Trophoblast cell (in vitro differentiated cells and primary cell): ENCODE data around the gene TECTA.

Experiments
- DNase-seq, 2 donors: peaks; one replicate each; pipeline ENCODE4 v3.0.0-alpha.2; 2016
- H2AFZ ChIP-seq: 2 replicates; pipeline ENCODE4 v1.6.1; 2013; ENCODE audit warnings: low read length, moderate library complexity, mild to moderate bottlenecking; ENCODE audit not compliant: insufficient read depth, poor library complexity
- H2AK5ac ChIP-seq: 2 replicates; pipeline ENCODE4 v1.6.1; 2013; ENCODE audit warnings: mild to moderate bottlenecking, low read length
- H2BK120ac ChIP-seq: 2 replicates; pipeline ENCODE4 v1.6.1; 2013; ENCODE audit warnings: low read length, mild to moderate bottlenecking, moderate library complexity; ENCODE audit not compliant: insufficient read depth, poor library complexity
- H2BK12ac ChIP-seq: 2 replicates; pipeline ENCODE4 v1.6.1; 2013; ENCODE audit warnings: mild to moderate bottlenecking, low read length, moderate library complexity
- H2BK5ac ChIP-seq: 2 replicates; pipeline ENCODE4 v1.6.1; 2013; ENCODE audit warnings: low read length, low read depth, moderate library complexity, mild to moderate bottlenecking; ENCODE audit not compliant: poor library complexity
- H3K14ac ChIP-seq: 2 replicates; pipeline ENCODE4 v1.6.1; 2013; ENCODE audit warnings: mild to moderate bottlenecking, low read length
- H3K18ac ChIP-seq: 2 replicates; pipeline ENCODE4 v1.6.1; 2013; ENCODE audit warnings: mild to moderate bottlenecking, low read length
- H3K23ac ChIP-seq: 2 replicates; pipeline ENCODE4 v1.6.1; 2013; ENCODE audit warnings: low read length
- H3K27ac ChIP-seq: 2 replicates; pipeline ENCODE4 v1.5.1; 2013; ENCODE audit warnings: low read depth, mild to moderate bottlenecking, inconsistent platforms, low read length, moderate library complexity
- H3K27me3 ChIP-seq: 2 replicates; pipeline ENCODE4 v1.6.1; 2013; ENCODE audit warnings: inconsistent platforms, mild to moderate bottlenecking, low read length, moderate library complexity; ENCODE audit not compliant: insufficient read depth
- H3K36me3 ChIP-seq, 2 experiments: 1 replicate in 1 of 2; 2 replicates in 1 of 2; pipeline ENCODE4 v1.6.1; 2013; ENCODE audit warnings: low read length in 2 of 2, mild to moderate bottlenecking in 2 of 2, moderate library complexity in 1 of 2; ENCODE audit not compliant: insufficient read depth in 2 of 2, control insufficient read depth in 1 of 2
- H3K4ac ChIP-seq: 2 replicates; pipeline ENCODE4 v1.6.1; 2013; ENCODE audit warnings: low read depth, mild to moderate bottlenecking, low read length, moderate library complexity
- H3K4me1 ChIP-seq, 2 experiments: 1 replicate in 1 of 2; 2 replicates in 1 of 2; pipeline ENCODE4 v1.6.1; 2013; ENCODE audit warnings: low read length in 2 of 2, mild to moderate bottlenecking in 2 of 2, moderate library complexity in 1 of 2; ENCODE audit not compliant: insufficient read depth in 2 of 2, control insufficient read depth in 1 of 2
- H3K4me2 ChIP-seq: 2 replicates; pipeline ENCODE4 v1.6.1; 2013; ENCODE audit warnings: inconsistent platforms, mild to moderate bottlenecking, low read length, moderate library complexity
- H3K4me3 ChIP-seq: 2 replicates; pipeline ENCODE4 v1.5.1; 2013; ENCODE audit warnings: mild to moderate bottlenecking, low read depth, low read length, inconsistent platforms
- H3K79me1 ChIP-seq: one replicate; pipeline ENCODE4 v1.6.1; 2013; ENCODE audit warnings: low read length
- H3K79me2 ChIP-seq: 2 replicates; pipeline ENCODE4 v1.6.1; 2013; ENCODE audit warnings: low read length, mild to moderate bottlenecking; ENCODE audit not compliant: control insufficient read depth, insufficient read depth, poor library complexity
- H3K9ac ChIP-seq: 2 replicates; pipeline ENCODE4 v1.6.1; 2013; ENCODE audit warnings: mild to moderate bottlenecking, low read length
- H3K9me3 ChIP-seq: 2 replicates; pipeline ENCODE4 v1.6.1; 2013; ENCODE audit warnings: low read depth, mild to moderate bottlenecking, control low read depth, inconsistent platforms, low read length; ENCODE audit not compliant: insufficient read depth
- H4K12ac ChIP-seq: 2 replicates; pipeline ENCODE4 v1.6.1; 2013; ENCODE audit warnings: low read depth, mild to moderate bottlenecking, low read length, moderate library complexity
- H4K8ac ChIP-seq: 2 replicates; pipeline ENCODE4 v1.6.1; 2013; ENCODE audit warnings: low read depth, mild to moderate bottlenecking, low read length, moderate library complexity
- H4K91ac ChIP-seq: one replicate; pipeline ENCODE4 v1.6.1; 2013; ENCODE audit warnings: low read depth, mild to moderate bottlenecking, low read length, moderate library complexity
- WGBS: extraction: QIAGEN DNeasy Blood & Tissue Kit; methylation state at CpG from one replicate; pipeline ENCODE4 v1.1.7; 2013; ENCODE audit warnings: missing lambda C conversion rate; ENCODE audit not compliant: insufficient read length, insufficient coverage; ENCODE audit errors: extremely low coverage; 5-methylcytosine and 5-hydroxymethylcytosine counted together

The TECTA gene

DNA sequence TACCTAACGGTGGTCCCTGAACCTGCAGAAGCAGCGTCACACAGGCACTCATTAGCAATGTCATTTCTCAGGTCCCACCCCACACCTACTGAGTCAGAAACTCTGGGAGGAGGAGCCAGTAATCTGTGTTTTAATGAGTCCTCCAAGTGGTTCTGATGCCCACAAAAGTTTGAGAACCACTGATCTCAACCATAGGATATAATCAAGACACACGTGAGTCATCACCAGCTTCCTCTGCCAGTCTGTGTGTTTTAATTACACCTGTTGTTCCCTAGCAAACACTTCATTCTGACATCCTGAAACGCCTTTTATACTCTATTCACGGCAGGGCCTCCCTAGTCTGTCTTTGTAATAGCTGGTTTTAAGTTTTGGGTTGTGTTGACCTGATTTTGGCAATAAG lies 5.8 kb downstream of the TECTA start:
- Histone ChIP-seq H3K23ac (no peak overlapping the region), H3K36me3 (no peaks in the 10 kb centered on the region), H3K9ac (no peak overlapping the region), H2BK12ac (no peak overlapping the region), H3K27ac (no peak overlapping the region), H3K4ac (no peak overlapping the region), H4K91ac (no peak overlapping the region), H3K79me1 (no peaks in the 10 kb centered on the region), H3K9me3 (no peaks in the 10 kb centered on the region), H3K4me1 (no peaks in the 10 kb centered on the region), H2BK120ac (no peak overlapping the region), H3K27me3 (no peaks in the 10 kb centered on the region), H3K79me2 (no peaks in the 10 kb centered on the region), H4K8ac (no peak overlapping the region), H3K18ac (no peak overlapping the region), H2AFZ (no peak overlapping the region), H2AK5ac (no peak overlapping the region), H2BK5ac (no peak overlapping the region), H4K12ac (no peak overlapping the region), H3K4me2 (no peak overlapping the region), H3K4me3 (no peak overlapping the region), H3K14ac (no peak overlapping the region)
- DNase-seq = no peak
- no CpG with 5 or more reads among the region's 5 CpGs for WGBS

DNA sequence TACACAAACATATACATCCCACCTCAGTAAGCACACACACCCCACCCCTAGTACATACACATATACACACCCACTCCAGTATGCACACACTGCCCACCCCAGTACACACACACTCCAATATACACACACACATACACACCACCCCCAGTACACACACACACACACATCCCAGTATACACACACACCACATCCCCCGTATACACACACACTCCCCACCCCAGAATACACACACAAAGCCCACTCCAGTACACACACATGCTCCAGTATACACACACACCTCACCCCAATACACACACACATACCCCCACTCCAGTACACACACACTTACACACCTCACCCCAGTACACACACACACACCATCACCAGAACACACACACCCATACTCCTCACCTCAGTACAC lies 7.4 kb downstream of the TECTA start:
- no peaks in the 10 kb centered on the region for H3K4me1 ChIP-seq
- H3K79me2 ChIP-seq = no peaks in the 10 kb centered on the region
- no peak overlapping the region for H3K4me3 ChIP-seq
- H4K91ac ChIP-seq = no peak overlapping the region
- WGBS = 100% methylated on average over 1 of the region's 1 CpG
- no peak overlapping the region for H2AFZ ChIP-seq
- no peak overlapping the region for H2BK120ac ChIP-seq
- H3K18ac ChIP-seq = no peak overlapping the region
- H3K9ac ChIP-seq = no peak overlapping the region
- no peaks in the 10 kb centered on the region for H3K27me3 ChIP-seq
- H4K8ac ChIP-seq = no peak overlapping the region
- H2BK5ac ChIP-seq = no peak overlapping the region
- no peak overlapping the region for H2AK5ac ChIP-seq
- no peak overlapping the region for H4K12ac ChIP-seq
- peak overlapping the region; percentile 56 for H3K23ac ChIP-seq
- H3K9me3 ChIP-seq = no peaks in the 10 kb centered on the region
- H3K4me2 ChIP-seq = no peak overlapping the region
- H3K14ac ChIP-seq = no peak overlapping the region
- no peak overlapping the region for H3K27ac ChIP-seq
- H3K36me3 ChIP-seq = no peaks in the 10 kb centered on the region
- no peaks in the 10 kb centered on the region for H3K79me1 ChIP-seq
- no peak for DNase-seq
- no peak overlapping the region for H3K4ac ChIP-seq
- H2BK12ac ChIP-seq = no peak overlapping the region

DNA sequence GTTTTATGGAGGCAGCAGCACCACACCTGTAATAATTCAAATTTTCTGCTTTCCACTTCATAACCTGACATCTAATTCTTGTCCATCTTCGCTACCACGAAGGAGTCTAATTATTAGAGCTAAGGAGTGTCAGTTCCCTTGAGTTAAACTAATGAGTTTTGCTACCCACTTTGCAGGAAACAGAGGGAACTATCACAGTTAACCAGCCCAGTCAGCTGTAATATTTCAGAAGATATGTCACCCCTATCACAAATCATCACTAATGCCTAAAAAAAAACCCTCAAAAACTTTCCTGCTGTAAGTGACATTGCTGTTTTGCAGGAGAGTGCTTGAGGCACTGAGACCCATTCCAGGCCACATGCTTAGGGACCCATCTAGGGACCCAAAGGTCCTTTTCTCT lies 8.4 kb downstream of the TECTA start:
- Histone ChIP-seq H2AFZ (no peak overlapping the region), H3K79me1 (no peaks in the 10 kb centered on the region), H4K8ac (no peak overlapping the region), H3K27me3 (no peaks in the 10 kb centered on the region), H3K14ac (no peak overlapping the region), H2BK5ac (no peak overlapping the region), H3K4me2 (no peak overlapping the region), H3K36me3 (no peaks in the 10 kb centered on the region), H3K4ac (no peak overlapping the region), H3K27ac (no peak overlapping the region), H2BK120ac (no peak overlapping the region), H3K79me2 (no peaks in the 10 kb centered on the region), H4K12ac (no peak overlapping the region), H2AK5ac (no peak overlapping the region), H4K91ac (no peak overlapping the region), H3K23ac (no peak overlapping the region), H3K4me3 (no peak overlapping the region), H3K9me3 (no peaks in the 10 kb centered on the region), H3K9ac (no peak overlapping the region), H3K18ac (no peak overlapping the region), H2BK12ac (no peak overlapping the region), H3K4me1 (no peaks in the 10 kb centered on the region)
- no peak for DNase-seq
- no CpG with 5 or more reads among the region's 2 CpGs for WGBS

GRCh38 chr11:121109916-121110586 lies 9.0 kb downstream of the TECTA start:
- H3K4ac ChIP-seq = no peak overlapping the region
- no peaks in the 10 kb centered on the region for H3K79me1 ChIP-seq
- no CpG with 5 or more reads among the region's 7 CpGs for WGBS

More at GRCh38 chr11:121109916-121110586, 9.0 kb downstream of the TECTA start:
- Histone ChIP-seq H2BK5ac (no peak overlapping the region), H2BK12ac (no peak overlapping the region), H4K8ac (no peak overlapping the region), H3K79me2 (no peaks in the 10 kb centered on the region), H3K14ac (no peak overlapping the region), H3K36me3 (no peaks in the 10 kb centered on the region), H3K9me3 (no peaks in the 10 kb centered on the region), H4K12ac (no peak overlapping the region), H4K91ac (no peak overlapping the region), H3K18ac (no peak overlapping the region), H3K4me1 (no peaks in the 10 kb centered on the region), H3K4me2 (no peak overlapping the region), H2AFZ (no peak overlapping the region), H3K9ac (no peak overlapping the region), H2BK120ac (no peak overlapping the region), H2AK5ac (no peak overlapping the region), H3K23ac (no peak overlapping the region), H3K27ac (no peak overlapping the region), H3K27me3 (no peaks in the 10 kb centered on the region), H3K4me3 (no peak overlapping the region)
- DNase-seq = no peak
